H1 (cell line): ENCODE measurements around the gene CRLF3.

Experiments
- CTCF ChIP-seq, 3 experiments: IDR thresholded peaks; 1 replicate in 2 of 3; 2 replicates in 1 of 3; pipeline versions ENCODE4 v1.5.1 to v1.6.1; 2011; ENCODE audit warnings: low read length in 3 of 3, mild to moderate bottlenecking in 3 of 3, inconsistent platforms in 2 of 3, low read depth in 1 of 3, moderate library complexity in 1 of 3; ENCODE audit not compliant: insufficient read depth in 1 of 3; ENCODE audit errors: control extremely low read depth in 1 of 3
- JUND ChIP-seq: IDR thresholded peaks from 2 replicates; pipeline ENCODE4 v1.6.1; 2011; ENCODE audit warnings: mild to moderate bottlenecking, improper control_type of control experiment, low read length
- POLR2A ChIP-seq, 2 experiments: IDR thresholded peaks; 1 replicate in 1 of 2; 2 replicates in 1 of 2; pipeline ENCODE4 v1.6.1; 2011; ENCODE audit warnings: low read depth in 2 of 2, low read length in 2 of 2, mild to moderate bottlenecking in 2 of 2; ENCODE audit errors: control extremely low read depth in 1 of 2
- RFX5 ChIP-seq: IDR thresholded peaks from 2 replicates; pipeline ENCODE4 v1.6.1; 2011; ENCODE audit warnings: low read depth, low read length, improper control_type of control experiment, borderline replicate concordance
- SP1 ChIP-seq: IDR thresholded peaks from 2 replicates; pipeline ENCODE4 v1.6.1; 2011; ENCODE audit warnings: low read depth, low read length
- SP4 ChIP-seq: IDR thresholded peaks from 2 replicates; pipeline ENCODE4 v1.6.1; 2012; ENCODE audit warnings: low read length, inconsistent platforms
- TAF1 ChIP-seq: IDR thresholded peaks from 2 replicates; pipeline ENCODE4 v1.6.1; 2011; ENCODE audit warnings: mild to moderate bottlenecking, low read depth, low read length
- YY1 ChIP-seq: IDR thresholded peaks from 2 replicates; pipeline ENCODE4 v1.6.1; 2011; ENCODE audit warnings: low read depth, mild to moderate bottlenecking, low read length
- ZNF274 ChIP-seq: IDR thresholded peaks from 2 replicates; pipeline ENCODE4 v1.7.0; 2012; ENCODE audit warnings: low read length, borderline replicate concordance; ENCODE audit errors: extremely low read depth

- TF ChIP-seq SP1, result no peak
- no peak for TF ChIP-seq JUND
- TF ChIP-seq POLR2A (IDR thresholded peaks at IDR 0.05; ENCODE audit: control extremely low read depth in 1 of 2, low read depth in 2 of 2, low read length in 2 of 2), result no peak
- TF ChIP-seq CTCF (IDR thresholded peaks at IDR 0.05; ENCODE audit: control extremely low read depth in 1 of 3, insufficient read depth in 1 of 3, low read depth in 1 of 3, low read length in 3 of 3), result no peak
- TF ChIP-seq TAF1, result no peak
- no peak for TF ChIP-seq RFX5
- no peak for TF ChIP-seq SP4
- TF ChIP-seq ZNF274, result no peak
- TF ChIP-seq YY1, result no peak
Observed at GRCh38 chr17:30829022-30829421, 4.5 kb upstream of the CRLF3 start.
